ENCODE results near the gene CDK2AP2. TPM values are rescaled to one million over a fixed set of nuclear protein-coding genes. Genes with fewer than 3 reads are reported as not detected.

CDK2AP2 gene
- total RNA-seq, 4 donors from 2014 or later = 32.0 to 55.2 (median 38.1) TPM

DNA sequence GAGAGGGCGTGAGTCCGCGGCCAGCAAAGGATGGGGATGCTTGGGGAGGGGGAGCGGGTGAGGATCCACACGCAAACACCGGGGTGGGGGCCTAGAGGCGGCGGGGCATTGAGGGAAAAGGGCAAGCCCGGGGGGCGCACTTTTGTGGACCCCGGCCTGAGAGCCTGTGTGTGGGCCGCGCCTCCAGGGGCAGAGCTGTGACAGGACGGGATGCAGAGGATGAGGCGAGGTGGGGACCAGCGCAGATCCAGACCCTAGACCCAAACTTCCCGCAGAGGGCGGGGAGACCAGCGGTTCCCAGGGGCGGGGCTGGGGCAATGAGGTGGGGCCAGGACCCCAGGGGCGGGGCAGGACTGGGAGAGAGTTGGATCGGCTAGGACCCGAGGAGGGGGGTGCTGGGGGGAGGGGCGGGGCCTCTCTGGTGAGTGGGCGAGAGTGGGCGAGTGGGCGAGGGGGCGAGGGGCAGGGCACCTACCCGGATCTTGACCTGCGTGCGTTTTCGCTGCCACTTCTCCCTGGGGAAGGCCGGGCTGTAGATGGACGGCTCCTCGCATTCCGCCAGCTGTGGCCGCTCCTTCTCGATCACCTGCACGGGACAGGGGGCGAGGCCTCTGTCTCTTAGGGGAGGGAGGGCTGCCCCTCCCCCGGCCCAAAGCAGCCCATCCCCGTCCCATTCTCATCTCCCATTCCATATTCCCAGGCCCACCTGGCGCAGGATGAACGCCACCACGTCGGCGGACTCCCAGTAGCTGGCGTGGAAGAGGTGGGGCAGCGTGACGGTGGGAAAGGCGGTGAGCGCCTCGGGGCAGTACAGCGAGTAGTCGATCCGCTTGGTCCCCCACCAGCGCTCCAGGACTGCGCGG lies 13.4 kb downstream of the CDK2AP2 start:
- Histone ChIP-seq H3K27me3 (no peaks in the 10 kb centered on the region), H3K36me3 (peaks cover 31 to 100% (median 38%) of the 10 kb centered on the region in 3 donors), H3K4me3 (no peak overlapping the region), H3K4me1 (no peaks in the 10 kb centered on the region), H3K9me3 (no peaks in the 10 kb centered on the region), H3K27ac (no peak overlapping the region)
- no peak for DNase-seq
- TF ChIP-seq CTCF (IDR thresholded peaks at IDR 0.05) (no peak), POLR2A (IDR thresholded peaks at IDR 0.05) (no peak)
- intact Hi-C loops (cut with DNase I) = no loop called here
- WGBS, 2 donors = 80 to 87% methylated on average over 17 to 27 of the region's 59 CpGs

DNA sequence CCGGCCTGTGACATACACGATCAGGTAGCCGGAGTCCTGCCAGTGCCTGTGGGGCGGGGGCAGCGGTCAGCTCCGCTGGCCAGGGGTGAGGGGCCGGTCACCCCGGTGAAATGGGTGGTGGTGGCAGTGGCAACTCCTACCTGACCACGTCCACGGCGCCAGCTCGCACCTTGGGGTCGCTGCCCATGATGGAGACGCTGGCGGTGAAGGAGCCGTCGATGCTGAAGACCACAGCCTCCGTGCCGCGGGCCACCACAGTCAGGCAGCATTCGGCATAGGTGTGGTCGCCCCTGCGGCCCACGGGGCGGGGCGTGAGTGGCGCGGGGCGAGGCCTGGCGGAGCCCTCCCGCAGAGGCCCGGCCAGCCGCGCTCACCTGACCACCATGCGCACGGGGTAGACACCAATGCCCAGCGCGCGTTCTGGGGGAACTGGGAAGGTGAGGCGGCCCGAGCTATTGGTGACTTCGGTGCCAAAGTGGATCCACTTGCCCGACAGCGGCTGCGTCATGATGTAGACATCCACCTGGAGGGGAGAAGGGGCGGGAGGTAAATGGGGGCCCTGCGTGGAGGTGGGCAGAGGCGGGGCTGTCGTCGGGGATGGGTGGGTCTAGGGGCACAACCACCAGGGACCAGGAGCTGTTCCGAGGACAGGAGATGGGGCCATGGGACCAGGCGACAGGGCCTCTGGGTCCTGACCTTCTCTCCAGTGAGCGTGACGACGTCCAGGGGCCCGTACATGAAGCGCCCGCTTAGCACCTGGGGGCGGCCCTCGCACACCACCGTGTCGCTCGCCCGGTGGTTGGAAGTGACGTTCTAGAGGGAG lies 14.2 kb downstream of the CDK2AP2 start:
- H3K9me3 ChIP-seq = no peaks in the 10 kb centered on the region

GRCh38 chr11:67492801-67493547 lies 15.0 kb downstream of the CDK2AP2 start:
- Histone ChIP-seq H3K4me1 (no peaks in the 10 kb centered on the region), H3K27ac (no peak overlapping the region), H3K4me3 (no peak overlapping the region), H3K9me3 (no peaks in the 10 kb centered on the region), H3K36me3 (peaks cover 42 to 98% (median 43%) of the 10 kb centered on the region in 3 donors), H3K27me3 (no peaks in the 10 kb centered on the region)
- no peak for DNase-seq
- intact Hi-C loops (cut with DNase I) = no loop called here
- TF ChIP-seq POLR2A (IDR thresholded peaks at IDR 0.05) = no peak
- no peak for TF ChIP-seq CTCF (IDR thresholded peaks at IDR 0.05)
- no CpG with 5 or more reads among the region's 46 CpGs for WGBS, 2 donors

More for the DNA sequence above, 14.2 kb downstream of the CDK2AP2 start:
- DNase-seq = no peak
- 90 to 93% methylated on average over 2 to 33 of the region's 65 CpGs for WGBS, 2 donors
- Histone ChIP-seq H3K4me3 (no peak overlapping the region), H3K27ac (no peak overlapping the region), H3K4me1 (no peaks in the 10 kb centered on the region), H3K27me3 (no peaks in the 10 kb centered on the region), H3K36me3 (peaks cover 39 to 100% (median 43%) of the 10 kb centered on the region in 3 donors)
- TF ChIP-seq CTCF (IDR thresholded peaks at IDR 0.05) (no peak), POLR2A (IDR thresholded peaks at IDR 0.05) (no peak)
- intact Hi-C loops (cut with DNase I) = no loop called here

DNA sequence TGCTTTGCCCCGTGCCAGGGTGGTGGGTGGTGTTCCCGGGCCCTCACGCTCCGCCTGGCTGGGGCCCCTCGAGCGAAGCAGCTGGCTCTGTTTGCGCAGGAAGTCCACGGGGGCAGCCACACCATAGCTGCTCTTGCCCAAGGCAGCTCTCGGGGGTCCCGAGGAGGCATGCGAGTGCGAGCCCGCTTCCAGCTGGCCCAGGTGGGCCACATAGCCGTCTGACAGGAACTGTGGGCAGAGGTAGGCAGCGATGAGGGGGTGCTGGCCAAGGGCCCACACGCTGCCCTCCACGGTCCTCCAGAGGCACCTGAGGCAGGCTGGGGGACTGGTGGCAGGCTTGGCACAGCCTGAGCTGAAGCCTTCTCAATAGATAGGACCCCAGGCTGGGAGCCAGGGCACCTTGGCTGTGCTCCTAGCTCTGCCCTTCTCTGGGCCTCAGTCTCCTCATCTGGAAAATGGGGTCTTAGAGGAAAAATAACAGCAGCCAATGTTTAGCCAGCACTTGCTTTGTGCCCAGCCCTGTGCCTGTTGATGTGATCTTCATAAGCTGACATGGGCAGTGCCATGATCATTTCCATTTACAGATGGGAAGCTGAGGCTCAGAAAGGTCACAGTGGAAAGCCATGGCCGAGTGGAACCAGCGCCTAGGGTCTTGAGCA lies 15.8 kb downstream of the CDK2AP2 start:
- TF ChIP-seq POLR2A (IDR thresholded peaks at IDR 0.05) (no peak), CTCF (IDR thresholded peaks at IDR 0.05) (no peak)
- no peak overlapping the region for H3K27ac ChIP-seq
- no peaks in the 10 kb centered on the region for H3K9me3 ChIP-seq
- no peaks in the 10 kb centered on the region for H3K4me1 ChIP-seq
- no peak for DNase-seq
- no peak overlapping the region for H3K4me3 ChIP-seq
- peaks cover 43 to 98% (median 49%) of the 10 kb centered on the region in 3 donors for H3K36me3 ChIP-seq
- WGBS, 2 donors = 100% methylated on average over 1 of the region's 19 CpGs; no CpG with 5 or more reads in 1 of the 2 donors
- intact Hi-C loops (cut with DNase I) = no loop called here
- no peaks in the 10 kb centered on the region for H3K27me3 ChIP-seq

All from esophagus squamous epithelium (tissue), 5 donors.